CD4-positive, alpha-beta memory T cell (primary cell): ENCODE results near the gene NCOA3. TPM values are rescaled to one million over a fixed set of nuclear protein-coding genes. Genes with fewer than 3 reads are reported as not detected.

Experiments
- CTCF ChIA-PET: fragments of 350-600 bp; sonication (Branson Sonifier 250); formaldehyde crosslinking; loops from one replicate; lab custom pipeline; 2021; ENCODE audit warnings: inconsistent platforms; ENCODE audit not compliant: partially characterized antibody; lab: Charles Lee
- POLR2A ChIA-PET: fragments of 350-600 bp; sonication (Branson Sonifier 250); formaldehyde crosslinking; loops from one replicate; lab custom pipeline; 2021; ENCODE audit not compliant: partially characterized antibody; lab: Charles Lee
- DNase-seq, 5 donors: peaks; one replicate each; pipeline versions ENCODE4 v3.0.0 to v3.0.0-alpha.2; 2020 to 2022; ENCODE audit warnings: mixed read lengths in 1 of 5
- H3K27ac ChIP-seq: one replicate; pipeline ENCODE4 v1.7.0; 2013; ENCODE audit warnings: low read depth, low read length
- H3K27me3 ChIP-seq: 2 replicates; pipeline ENCODE4 v1.7.0; 2013; ENCODE audit warnings: mild to moderate bottlenecking, low read length, moderate library complexity; ENCODE audit not compliant: insufficient read depth
- H3K36me3 ChIP-seq: 2 replicates; pipeline ENCODE4 v1.7.0; 2013; ENCODE audit warnings: mild to moderate bottlenecking, low read length, moderate library complexity; ENCODE audit not compliant: insufficient read depth
- H3K4me1 ChIP-seq: 2 replicates; pipeline ENCODE4 v1.7.0; 2013; ENCODE audit warnings: mild to moderate bottlenecking, low read length, moderate library complexity; ENCODE audit not compliant: insufficient read depth
- H3K4me3 ChIP-seq, 2 donors: one replicate each; pipeline ENCODE4 v1.7.0; 2013; ENCODE audit warnings: low read length in 2 of 2, mild to moderate bottlenecking in 1 of 2
- H3K9me3 ChIP-seq, 2 donors: one replicate each; pipeline ENCODE4 v1.7.0; 2013; ENCODE audit warnings: low read length in 2 of 2, control low read depth in 1 of 2; ENCODE audit not compliant: control insufficient read depth in 1 of 2
- H3K27ac Mint-ChIP-seq, 7 donors: one replicate each; pipeline ENCODE4 v1.8.0; 2020 to 2021; ENCODE audit warnings: mixed read lengths in 7 of 7, mild to moderate bottlenecking in 6 of 7, inconsistent platforms in 3 of 7, moderate library complexity in 3 of 7
- H3K27me3 Mint-ChIP-seq, 2 donors: one replicate each; pipeline ENCODE4 v1.8.0; 2020 to 2021; ENCODE audit warnings: mixed read lengths in 2 of 2
- H3K36me3 Mint-ChIP-seq, 2 donors: one replicate each; pipeline ENCODE4 v1.8.0; 2020 to 2021; ENCODE audit warnings: mixed read lengths in 2 of 2, inconsistent platforms in 1 of 2, mild to moderate bottlenecking in 1 of 2
- H3K4me1 Mint-ChIP-seq, 4 donors: one replicate each; pipeline ENCODE4 v1.8.0; 2020 to 2021; ENCODE audit warnings: mixed read lengths in 4 of 4, mild to moderate bottlenecking in 1 of 4
- H3K4me3 Mint-ChIP-seq, 8 donors: one replicate each; pipeline ENCODE4 v1.8.0; 2020 to 2021; ENCODE audit warnings: mixed read lengths in 8 of 8, mild to moderate bottlenecking in 7 of 8, moderate library complexity in 6 of 8, inconsistent platforms in 3 of 8
- H3K9me3 Mint-ChIP-seq, 8 donors: one replicate each; pipeline ENCODE4 v1.8.0; 2020 to 2021; ENCODE audit warnings: mixed read lengths in 8 of 8, mild to moderate bottlenecking in 5 of 8, inconsistent platforms in 3 of 8, moderate library complexity in 1 of 8
- intact Hi-C: fragments of 100-400 bp; cut with micrococcal nuclease; formaldehyde crosslinking; loops from one replicate; pipeline ENCODE4 v1.15.1; 2023
- polyA plus RNA-seq, 2 donors: library from polyadenylated mRNA; unstranded; fragments of 300-500 nt; fragmentation: Illumina TruSeq; gene quantifications; one replicate each; pipeline ENCODE4 v1.2.3, GENCODE V29; 2021
- total RNA-seq, 2 experiments: library from RNA; stranded (reverse); gene quantifications; one replicate each; pipeline ENCODE4 v1.2.3, GENCODE V29; 2021

The NCOA3 gene
- total and polyA plus RNA-seq, 4 experiments from 2014 or later = 7.0 to 74.7 (median 46.2) TPM

DNA sequence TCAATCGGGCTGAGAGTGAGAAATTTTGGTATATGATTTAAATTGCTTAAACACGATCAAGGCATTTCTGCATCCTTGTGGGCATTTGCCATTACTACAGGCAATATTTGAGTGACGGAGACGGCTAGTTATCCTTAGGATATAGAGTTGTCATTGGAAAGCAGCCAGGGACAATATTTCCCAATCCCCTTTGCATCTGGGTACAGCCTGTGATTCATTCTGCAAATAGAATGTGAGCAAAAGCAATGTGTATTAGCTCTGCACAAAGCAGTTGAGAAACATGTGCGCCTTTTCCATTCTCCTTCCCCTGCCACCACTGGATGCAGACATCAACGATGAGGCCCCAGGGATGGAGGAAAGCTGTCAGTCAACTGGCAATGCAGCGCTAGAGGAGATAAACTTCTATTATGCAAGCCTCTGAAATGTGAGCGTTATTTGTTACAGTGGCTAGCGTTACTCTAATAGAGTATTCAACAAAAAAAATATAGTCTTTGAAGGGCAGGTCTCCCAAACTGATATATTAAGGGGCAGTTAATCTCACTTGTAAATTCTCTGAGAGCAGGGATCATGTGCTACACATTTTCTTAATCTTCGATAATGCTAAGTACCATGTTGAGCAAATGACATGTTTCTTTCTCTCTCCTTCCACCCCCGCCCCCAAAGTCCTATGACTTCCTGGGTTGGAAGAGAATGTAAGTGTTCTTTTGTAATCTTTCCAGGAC is 37.1 kb upstream of the NCOA3 start:
- Histone ChIP-seq H3K9me3 (no peaks in the 10 kb centered on the region), H3K27me3 (no peaks in the 10 kb centered on the region), H3K4me3 (no peak overlapping the region), H3K36me3 (no peaks in the 10 kb centered on the region), H3K27ac (no peak overlapping the region), H3K4me1 (no peaks in the 10 kb centered on the region)
- DNase-seq = no peak
- Mint-ChIP-seq H3K27ac (no peak overlapping the region), H3K4me1 (peaks cover 0 to 3% (median 0%) of the 10 kb centered on the region in 4 donors), H3K4me3 (no peak overlapping the region), H3K27me3 (no peaks in the 10 kb centered on the region), H3K9me3 (no peaks in the 10 kb centered on the region), H3K36me3 (no peaks in the 10 kb centered on the region)
- POLR2A ChIA-PET = no interaction called here
- CTCF ChIA-PET = no interaction called here
- intact Hi-C loops = no loop called here

DNA sequence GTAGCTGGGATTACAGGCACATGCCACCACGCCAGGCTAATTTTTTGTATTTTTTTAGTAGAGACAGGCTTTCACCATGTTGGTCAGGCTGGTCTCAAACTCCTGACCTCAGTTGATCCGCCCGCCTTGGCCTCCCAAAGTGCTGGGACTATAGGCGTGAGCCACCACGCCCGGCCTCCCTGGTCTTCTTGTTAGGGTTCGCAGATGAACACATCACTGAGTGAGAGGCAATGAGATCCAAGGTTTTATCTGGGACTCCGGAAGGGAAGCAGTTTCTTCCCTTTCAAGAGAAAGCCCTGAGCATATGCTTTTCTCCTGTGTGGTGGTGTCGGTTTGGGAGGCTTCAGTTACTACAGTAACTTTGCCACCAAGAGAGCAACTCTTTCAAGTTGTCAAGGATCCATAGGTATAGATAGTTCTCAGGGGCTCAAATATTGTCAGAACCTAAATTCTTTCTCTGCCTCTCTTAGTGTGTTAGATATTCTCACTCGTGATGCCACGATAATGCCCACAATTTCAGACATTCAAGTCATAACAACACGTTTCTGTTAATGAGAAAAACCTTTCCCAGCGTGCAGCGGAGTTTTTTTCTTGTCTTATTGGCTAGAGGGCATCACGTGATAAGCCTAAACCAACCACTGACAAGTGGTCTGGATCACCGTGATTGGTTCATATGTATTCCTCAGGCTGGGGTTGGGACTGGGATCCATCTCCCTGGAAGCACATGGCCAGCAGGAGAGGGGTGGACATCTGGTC is 36.2 kb upstream of the NCOA3 start:
- ChIA-PET CTCF (no interaction called here), POLR2A (no interaction called here)
- Mint-ChIP-seq H3K4me1 (peaks cover 0 to 3% (median 0%) of the 10 kb centered on the region in 4 donors), H3K27ac (no peak overlapping the region), H3K4me3 (no peak overlapping the region), H3K27me3 (no peaks in the 10 kb centered on the region), H3K36me3 (no peaks in the 10 kb centered on the region), H3K9me3 (no peaks in the 10 kb centered on the region)
- no peaks in the 10 kb centered on the region for H3K36me3 ChIP-seq
- intact Hi-C loops = no loop called here
- H3K27me3 ChIP-seq = no peaks in the 10 kb centered on the region
- H3K4me3 ChIP-seq = no peak overlapping the region
- no peaks in the 10 kb centered on the region for H3K9me3 ChIP-seq
- no peak overlapping the region for H3K27ac ChIP-seq
- no peak for DNase-seq
- H3K4me1 ChIP-seq = no peaks in the 10 kb centered on the region

DNA sequence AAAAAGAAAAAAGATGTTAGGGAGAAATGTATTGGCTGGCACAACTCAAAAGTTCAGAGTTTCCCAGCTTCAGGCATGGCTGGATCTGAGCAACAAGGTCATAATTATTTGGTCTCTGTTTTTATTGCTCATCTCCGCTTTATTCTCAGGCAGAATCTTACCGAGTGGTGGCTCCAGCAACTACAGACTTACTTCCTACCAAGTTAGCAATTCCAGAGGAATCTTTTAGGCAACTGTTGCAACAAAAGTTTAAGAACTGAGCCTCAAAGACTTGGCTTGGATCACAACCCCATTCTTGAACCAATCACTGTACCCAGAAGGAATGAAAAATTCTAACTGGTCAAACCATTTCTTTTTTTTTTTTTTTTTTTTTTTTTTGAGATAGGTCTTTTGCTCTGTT is 35.5 kb upstream of the NCOA3 start:
- ChIA-PET CTCF (no interaction called here), POLR2A (no interaction called here)
- Mint-ChIP-seq H3K9me3 (no peaks in the 10 kb centered on the region), H3K36me3 (no peaks in the 10 kb centered on the region), H3K4me3 (no peak overlapping the region), H3K27me3 (no peaks in the 10 kb centered on the region), H3K27ac (no peak overlapping the region), H3K4me1 (peaks cover 0 to under 1% (median 0%) of the 10 kb centered on the region in 4 donors)
- no peaks in the 10 kb centered on the region for H3K36me3 ChIP-seq
- no peaks in the 10 kb centered on the region for H3K4me1 ChIP-seq
- no peak for DNase-seq
- no peaks in the 10 kb centered on the region for H3K9me3 ChIP-seq
- H3K27ac ChIP-seq = no peak overlapping the region
- no peak overlapping the region for H3K4me3 ChIP-seq
- intact Hi-C loops = no loop called here
- no peaks in the 10 kb centered on the region for H3K27me3 ChIP-seq

DNA sequence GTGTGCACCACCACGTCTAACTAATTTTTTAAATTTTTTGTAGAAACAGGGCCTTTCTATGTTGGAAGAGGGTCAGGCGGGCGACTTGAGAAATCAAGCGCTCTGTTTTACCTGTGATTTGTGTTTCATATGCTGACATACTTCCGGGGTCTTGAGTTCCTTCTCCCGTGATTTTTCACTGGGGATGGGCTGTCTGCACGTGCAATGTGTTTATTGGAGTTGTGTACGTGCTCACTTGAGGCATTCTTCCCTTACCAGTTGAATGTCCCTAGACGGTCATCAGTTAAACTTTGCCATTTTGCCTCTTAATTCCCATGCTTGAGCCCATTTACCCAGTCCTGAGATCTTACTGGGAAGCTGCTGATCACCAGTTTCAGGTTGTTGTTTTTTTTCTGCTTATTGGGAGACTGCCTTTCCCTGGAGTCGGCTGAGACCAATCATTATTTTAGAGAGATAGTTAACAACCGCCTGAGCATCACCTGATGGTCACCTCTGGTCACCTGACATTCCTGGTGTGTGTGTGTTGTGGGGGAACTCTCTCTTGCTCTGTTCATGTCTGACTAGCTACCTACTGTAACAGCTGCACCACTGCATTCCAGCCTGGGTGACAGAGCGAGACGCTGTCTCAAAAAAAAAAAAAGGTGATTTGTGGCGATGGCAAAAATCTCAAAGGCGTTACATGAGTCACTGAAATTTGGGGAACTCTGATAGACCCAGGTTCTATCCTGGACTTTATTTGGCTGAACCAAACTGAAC is 34.8 kb upstream of the NCOA3 start:
- Histone ChIP-seq H3K4me1 (no peaks in the 10 kb centered on the region), H3K9me3 (no peaks in the 10 kb centered on the region), H3K27me3 (no peaks in the 10 kb centered on the region), H3K27ac (no peak overlapping the region), H3K4me3 (no peak overlapping the region), H3K36me3 (no peaks in the 10 kb centered on the region)
- Mint-ChIP-seq H3K27me3 (no peaks in the 10 kb centered on the region), H3K27ac (no peak overlapping the region), H3K4me1 (no peaks in the 10 kb centered on the region), H3K36me3 (no peaks in the 10 kb centered on the region), H3K9me3 (no peaks in the 10 kb centered on the region), H3K4me3 (no peak overlapping the region)
- POLR2A ChIA-PET = no interaction called here
- intact Hi-C loops = no loop called here
- DNase-seq = no peak
- CTCF ChIA-PET = no interaction called here

DNA sequence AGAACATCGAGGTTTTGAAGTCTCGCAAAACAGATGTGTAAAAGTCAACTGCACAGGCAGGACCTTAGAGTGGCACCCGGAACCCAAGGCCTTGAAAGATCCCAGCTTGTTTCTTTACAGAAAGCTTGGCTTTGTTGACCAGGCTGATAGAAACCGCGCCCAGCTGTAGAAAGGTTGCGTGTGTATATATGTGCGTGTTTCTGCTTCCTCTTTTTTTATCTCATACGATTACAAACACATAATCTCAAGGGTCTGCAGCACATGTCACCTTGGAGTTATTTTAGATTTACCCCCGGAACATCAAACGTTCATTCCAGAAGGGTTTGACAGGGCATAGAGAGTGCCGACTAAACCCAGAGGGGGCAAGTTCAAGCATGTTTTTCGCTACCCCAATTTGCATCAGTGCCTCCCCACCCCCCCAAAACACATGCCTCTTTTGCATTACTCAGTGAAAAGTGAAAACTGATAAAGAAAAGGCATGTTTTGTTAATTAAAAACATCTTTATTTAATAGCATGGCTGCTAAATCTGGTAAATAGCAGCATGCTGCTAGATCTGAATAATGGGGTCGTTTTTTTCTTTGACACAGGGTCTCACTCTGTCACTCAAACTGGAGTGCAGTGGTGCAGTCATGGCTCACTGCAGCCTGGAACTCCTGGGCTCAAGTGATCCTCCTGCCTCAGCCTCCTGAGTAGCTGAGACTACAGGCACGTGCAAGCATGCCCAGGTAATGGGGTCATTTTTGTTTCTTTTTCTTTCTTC is 33.2 kb upstream of the NCOA3 start:
- H3K27ac ChIP-seq = no peak overlapping the region
- H3K4me1 Mint-ChIP-seq = peaks cover 1 to 6% (median 4%) of the 10 kb centered on the region in 4 donors

DNA sequence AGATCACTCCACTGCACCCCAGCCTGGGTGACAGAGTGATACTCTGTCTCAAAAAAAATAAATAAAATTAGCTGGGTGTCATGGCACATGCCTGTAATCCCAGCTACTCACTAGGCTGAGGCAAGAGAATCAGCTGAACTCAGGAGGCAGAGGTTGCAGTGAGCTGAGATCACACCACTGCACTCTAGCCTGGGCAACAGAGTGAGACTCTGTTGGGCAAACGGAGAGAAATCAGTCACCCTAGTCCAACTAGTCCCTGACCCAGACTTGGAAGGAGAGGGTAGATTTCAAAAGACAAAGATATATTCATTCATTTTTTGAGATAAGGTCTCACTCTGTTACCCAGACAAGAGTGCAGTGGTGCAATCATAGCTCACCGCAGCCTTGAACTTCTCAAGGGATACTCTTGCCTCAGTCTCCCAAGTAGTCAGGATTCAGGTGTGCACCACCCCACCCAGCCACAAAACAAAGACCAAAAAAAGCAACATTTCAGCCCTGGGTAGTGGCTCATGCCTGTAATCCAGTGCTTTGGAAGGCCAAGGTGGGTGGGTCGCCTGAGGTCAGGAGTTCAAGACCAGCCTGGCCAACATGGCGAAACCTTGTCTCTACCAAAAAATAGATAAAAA is 26.2 kb upstream of the NCOA3 start:
- H3K27me3 ChIP-seq = no peaks in the 10 kb centered on the region
- Mint-ChIP-seq H3K9me3 (peaks cover 0 to 2% (median 0%) of the 10 kb centered on the region in 8 donors), H3K27ac (no peak overlapping the region), H3K36me3 (no peaks in the 10 kb centered on the region), H3K4me3 (no peak overlapping the region), H3K4me1 (peaks cover 3 to 7% (median 5%) of the 10 kb centered on the region in 4 donors), H3K27me3 (no peaks in the 10 kb centered on the region)
- no peaks in the 10 kb centered on the region for H3K4me1 ChIP-seq
- CTCF ChIA-PET = no interaction called here
- DNase-seq = no peak
- intact Hi-C loops = no loop called here
- H3K4me3 ChIP-seq = no peak overlapping the region
- H3K9me3 ChIP-seq = no peaks in the 10 kb centered on the region
- POLR2A ChIA-PET = no interaction called here
- no peak overlapping the region for H3K27ac ChIP-seq
- H3K36me3 ChIP-seq = no peaks in the 10 kb centered on the region

More for the DNA sequence above, 33.2 kb upstream of the NCOA3 start:
- CTCF ChIA-PET = no interaction called here
- Mint-ChIP-seq H3K27ac (no peak overlapping the region), H3K4me3 (no peak overlapping the region), H3K36me3 (no peaks in the 10 kb centered on the region), H3K27me3 (no peaks in the 10 kb centered on the region), H3K9me3 (peaks cover 0 to 2% (median 0%) of the 10 kb centered on the region in 8 donors)
- no peaks in the 10 kb centered on the region for H3K27me3 ChIP-seq
- no peaks in the 10 kb centered on the region for H3K9me3 ChIP-seq
- DNase-seq = no peak
- no peak overlapping the region for H3K4me3 ChIP-seq
- POLR2A ChIA-PET = no interaction called here
- intact Hi-C loops = no loop called here
- no peaks in the 10 kb centered on the region for H3K36me3 ChIP-seq
- no peaks in the 10 kb centered on the region for H3K4me1 ChIP-seq
